Liver (tissue), 9 donors: ENCODE results near the gene BORCS5. TPM values are rescaled to one million over a fixed set of nuclear protein-coding genes. Genes with fewer than 3 reads are reported as not detected.
A peak's percentile ranks its signal among the peaks of the same experiment; 100 is the strongest.

ENCODE experiments used
- DNase-seq: peaks from one replicate; pipeline ENCODE4 v3.0.0-alpha.2; 2017; ENCODE audit warnings: low spot score
- H3K27ac ChIP-seq, 2 donors: one replicate each; pipeline ENCODE4 v1.7.0; 2013; ENCODE audit warnings: inconsistent platforms in 2 of 2, low read length in 2 of 2, control low read depth in 1 of 2, low read depth in 1 of 2, mild to moderate bottlenecking in 1 of 2
- H3K27me3 ChIP-seq, 4 donors: one replicate each; pipeline versions ENCODE4 v1.6.1 to v1.7.0; 2013; ENCODE audit warnings: low read length in 3 of 4, inconsistent platforms in 1 of 4, mild to moderate bottlenecking in 1 of 4, moderate library complexity in 1 of 4; ENCODE audit not compliant: control insufficient read depth in 4 of 4, insufficient read depth in 4 of 4
- H3K36me3 ChIP-seq, 4 donors: one replicate each; pipeline versions ENCODE4 v1.6.1 to v1.7.0; 2013; ENCODE audit warnings: low read length in 3 of 4, mild to moderate bottlenecking in 3 of 4, low read depth in 1 of 4, moderate library complexity in 1 of 4; ENCODE audit not compliant: control insufficient read depth in 4 of 4, insufficient read depth in 3 of 4
- H3K4me1 ChIP-seq, 4 donors: one replicate each; pipeline versions ENCODE4 v1.6.1 to v1.7.0; 2013; ENCODE audit warnings: low read length in 3 of 4, mild to moderate bottlenecking in 3 of 4, moderate library complexity in 1 of 4; ENCODE audit not compliant: control insufficient read depth in 4 of 4, insufficient read depth in 4 of 4
- H3K4me3 ChIP-seq, 3 donors: one replicate each; pipeline versions ENCODE4 v1.6.1 to v1.7.0; 2013; ENCODE audit warnings: low read length in 3 of 3, control low read depth in 1 of 3, low read depth in 1 of 3, mild to moderate bottlenecking in 1 of 3
- H3K9ac ChIP-seq, 2 donors: one replicate each; pipeline ENCODE4 v1.7.0; 2013; ENCODE audit warnings: low read length in 2 of 2, mild to moderate bottlenecking in 2 of 2, moderate library complexity in 2 of 2, control low read depth in 1 of 2, low read depth in 1 of 2
- H3K9me3 ChIP-seq, 4 donors: one replicate each; pipeline versions ENCODE4 v1.6.1 to v1.7.0; 2013; ENCODE audit warnings: low read length in 3 of 4; ENCODE audit not compliant: control insufficient read depth in 4 of 4
- FOXA2 ChIP-seq: IDR thresholded peaks from 2 replicates; pipeline ENCODE4 v1.6.1; 2016; ENCODE audit warnings: antibody characterized with exemption
- HNF4A ChIP-seq, 2 donors: conservative IDR thresholded peaks; 2 replicates each; pipeline ENCODE4 v1.6.1; 2016; ENCODE audit warnings: antibody characterized with exemption in 2 of 2, mild to moderate bottlenecking in 2 of 2
- HNF4G ChIP-seq: IDR thresholded peaks from 2 replicates; pipeline ENCODE4 v1.6.1; 2016; ENCODE audit warnings: antibody characterized with exemption
- JUND ChIP-seq, 2 donors: IDR thresholded peaks; 2 replicates each; pipeline ENCODE4 v1.6.1; 2016; ENCODE audit warnings: antibody characterized with exemption in 2 of 2
- RXRA ChIP-seq, 2 donors: IDR thresholded peaks; 2 replicates each; pipeline ENCODE4 v1.6.1; 2017 to 2018; ENCODE audit warnings: antibody characterized with exemption in 2 of 2, mild to moderate bottlenecking in 1 of 2
- TAF1 ChIP-seq: conservative IDR thresholded peaks from 2 replicates; pipeline ENCODE4 v1.6.1; 2016; ENCODE audit warnings: antibody characterized with exemption, mild to moderate bottlenecking
- YY1 ChIP-seq: IDR thresholded peaks from 2 replicates; pipeline ENCODE4 v1.6.1; 2016; ENCODE audit warnings: antibody characterized with exemption, mild to moderate bottlenecking
- WGBS: extraction: QIAGEN DNeasy Blood & Tissue Kit; methylation state at CpG from one replicate; pipeline ENCODE4 v1.1.7; 2013; 5-methylcytosine and 5-hydroxymethylcytosine counted together
- polyA plus RNA-seq, 2 donors: library from polyadenylated mRNA; stranded (reverse) in 1 of 2; unstranded in 1 of 2; fragments of 200-250 nt in 1 of 2; fragments of >200 nt in 1 of 2; fragmentation: Nextera tagmentation in 1 of 2; extraction: Ambion mirVana in 1 of 2; gene quantifications; one replicate each; pipeline versions ENCODE4 v1.2.1 to v1.2.3, GENCODE V29; 2013 to 2015
- total RNA-seq, 2 donors: library from RNA; depleted of rRNA; stranded (reverse); fragments of >200 nt; gene quantifications; one replicate each; pipeline ENCODE4 v1.2.3, GENCODE V29; 2014
- TF ChIP-seq, protein P1 (sequence below): IDR thresholded peaks from 2 replicates; pipeline ENCODE4 v1.6.1; 2016; ENCODE audit warnings: antibody characterized with exemption, mild to moderate bottlenecking
- TF ChIP-seq, protein P2 (sequence below): IDR thresholded peaks from 2 replicates; pipeline ENCODE4 v1.6.1; 2016; ENCODE audit warnings: antibody characterized with exemption
- donor health status: healthy.
- donor health status: healthy.
- donor health status: healthy.
- donor health status: healthy.
- donor health status: healthy.

BORCS5 gene
- total and polyA plus RNA-seq, 4 donors = 4.5 to 11.4 (median 8.1) TPM

GRCh38 chr12:12502815-12503151 lies 145.9 kb downstream of the BORCS5 start:
- Histone ChIP-seq H3K4me3 (no peak overlapping the region), H3K27me3 (no peaks in the 10 kb centered on the region), H3K9ac (no peak overlapping the region), H3K36me3 (peaks cover 0 to 6% (median 4%) of the 10 kb centered on the region in 4 donors), H3K9me3 (no peaks in the 10 kb centered on the region), H3K4me1 (peaks cover 7 to 18% (median 12%) of the 10 kb centered on the region in 4 donors), H3K27ac (peak overlapping the region in 1 of 2 donors; percentile 52)
- WGBS = 91% methylated on average over 5 of the region's 5 CpGs
- no peak for TF ChIP-seq TAF1
- no peak for TF ChIP-seq HNF4G
- TF ChIP-seq, protein P1, sequence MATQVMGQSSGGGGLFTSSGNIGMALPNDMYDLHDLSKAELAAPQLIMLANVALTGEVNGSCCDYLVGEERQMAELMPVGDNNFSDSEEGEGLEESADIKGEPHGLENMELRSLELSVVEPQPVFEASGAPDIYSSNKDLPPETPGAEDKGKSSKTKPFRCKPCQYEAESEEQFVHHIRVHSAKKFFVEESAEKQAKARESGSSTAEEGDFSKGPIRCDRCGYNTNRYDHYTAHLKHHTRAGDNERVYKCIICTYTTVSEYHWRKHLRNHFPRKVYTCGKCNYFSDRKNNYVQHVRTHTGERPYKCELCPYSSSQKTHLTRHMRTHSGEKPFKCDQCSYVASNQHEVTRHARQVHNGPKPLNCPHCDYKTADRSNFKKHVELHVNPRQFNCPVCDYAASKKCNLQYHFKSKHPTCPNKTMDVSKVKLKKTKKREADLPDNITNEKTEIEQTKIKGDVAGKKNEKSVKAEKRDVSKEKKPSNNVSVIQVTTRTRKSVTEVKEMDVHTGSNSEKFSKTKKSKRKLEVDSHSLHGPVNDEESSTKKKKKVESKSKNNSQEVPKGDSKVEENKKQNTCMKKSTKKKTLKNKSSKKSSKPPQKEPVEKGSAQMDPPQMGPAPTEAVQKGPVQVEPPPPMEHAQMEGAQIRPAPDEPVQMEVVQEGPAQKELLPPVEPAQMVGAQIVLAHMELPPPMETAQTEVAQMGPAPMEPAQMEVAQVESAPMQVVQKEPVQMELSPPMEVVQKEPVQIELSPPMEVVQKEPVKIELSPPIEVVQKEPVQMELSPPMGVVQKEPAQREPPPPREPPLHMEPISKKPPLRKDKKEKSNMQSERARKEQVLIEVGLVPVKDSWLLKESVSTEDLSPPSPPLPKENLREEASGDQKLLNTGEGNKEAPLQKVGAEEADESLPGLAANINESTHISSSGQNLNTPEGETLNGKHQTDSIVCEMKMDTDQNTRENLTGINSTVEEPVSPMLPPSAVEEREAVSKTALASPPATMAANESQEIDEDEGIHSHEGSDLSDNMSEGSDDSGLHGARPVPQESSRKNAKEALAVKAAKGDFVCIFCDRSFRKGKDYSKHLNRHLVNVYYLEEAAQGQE = no peak
- TF ChIP-seq RXRA (IDR thresholded peaks at IDR 0.05) = no peak
- no peak for TF ChIP-seq JUND (IDR thresholded peaks at IDR 0.05)
- TF ChIP-seq, protein P2, sequence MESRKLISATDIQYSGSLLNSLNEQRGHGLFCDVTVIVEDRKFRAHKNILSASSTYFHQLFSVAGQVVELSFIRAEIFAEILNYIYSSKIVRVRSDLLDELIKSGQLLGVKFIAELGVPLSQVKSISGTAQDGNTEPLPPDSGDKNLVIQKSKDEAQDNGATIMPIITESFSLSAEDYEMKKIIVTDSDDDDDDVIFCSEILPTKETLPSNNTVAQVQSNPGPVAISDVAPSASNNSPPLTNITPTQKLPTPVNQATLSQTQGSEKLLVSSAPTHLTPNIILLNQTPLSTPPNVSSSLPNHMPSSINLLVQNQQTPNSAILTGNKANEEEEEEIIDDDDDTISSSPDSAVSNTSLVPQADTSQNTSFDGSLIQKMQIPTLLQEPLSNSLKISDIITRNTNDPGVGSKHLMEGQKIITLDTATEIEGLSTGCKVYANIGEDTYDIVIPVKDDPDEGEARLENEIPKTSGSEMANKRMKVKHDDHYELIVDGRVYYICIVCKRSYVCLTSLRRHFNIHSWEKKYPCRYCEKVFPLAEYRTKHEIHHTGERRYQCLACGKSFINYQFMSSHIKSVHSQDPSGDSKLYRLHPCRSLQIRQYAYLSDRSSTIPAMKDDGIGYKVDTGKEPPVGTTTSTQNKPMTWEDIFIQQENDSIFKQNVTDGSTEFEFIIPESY = no peak
- TF ChIP-seq FOXA2 = no peak
- DNase-seq = no peak

GRCh38 chr12:12503384-12504078 lies 146.7 kb downstream of the BORCS5 start:
- Histone ChIP-seq H3K4me1 (peaks cover 7 to 18% (median 12%) of the 10 kb centered on the region in 4 donors), H3K27me3 (no peaks in the 10 kb centered on the region), H3K4me3 (no peak overlapping the region), H3K36me3 (peaks cover 0 to 6% (median 4%) of the 10 kb centered on the region in 4 donors), H3K9ac (no peak overlapping the region), H3K9me3 (no peaks in the 10 kb centered on the region), H3K27ac (peak overlapping the region in 1 of 2 donors; percentile 33)
- TF ChIP-seq HNF4A (conservative IDR thresholded peaks at IDR 0.05) = no peak
- no peak for TF ChIP-seq YY1
- TF ChIP-seq, protein P1 = no peak
- peak in 1 of 2 donors; percentile 61 for TF ChIP-seq RXRA (IDR thresholded peaks at IDR 0.05)
- 87% methylated on average over 9 of the region's 9 CpGs for WGBS
- no peak for DNase-seq
